Measurements from ENCODE around the gene OTULIN.

DNA sequence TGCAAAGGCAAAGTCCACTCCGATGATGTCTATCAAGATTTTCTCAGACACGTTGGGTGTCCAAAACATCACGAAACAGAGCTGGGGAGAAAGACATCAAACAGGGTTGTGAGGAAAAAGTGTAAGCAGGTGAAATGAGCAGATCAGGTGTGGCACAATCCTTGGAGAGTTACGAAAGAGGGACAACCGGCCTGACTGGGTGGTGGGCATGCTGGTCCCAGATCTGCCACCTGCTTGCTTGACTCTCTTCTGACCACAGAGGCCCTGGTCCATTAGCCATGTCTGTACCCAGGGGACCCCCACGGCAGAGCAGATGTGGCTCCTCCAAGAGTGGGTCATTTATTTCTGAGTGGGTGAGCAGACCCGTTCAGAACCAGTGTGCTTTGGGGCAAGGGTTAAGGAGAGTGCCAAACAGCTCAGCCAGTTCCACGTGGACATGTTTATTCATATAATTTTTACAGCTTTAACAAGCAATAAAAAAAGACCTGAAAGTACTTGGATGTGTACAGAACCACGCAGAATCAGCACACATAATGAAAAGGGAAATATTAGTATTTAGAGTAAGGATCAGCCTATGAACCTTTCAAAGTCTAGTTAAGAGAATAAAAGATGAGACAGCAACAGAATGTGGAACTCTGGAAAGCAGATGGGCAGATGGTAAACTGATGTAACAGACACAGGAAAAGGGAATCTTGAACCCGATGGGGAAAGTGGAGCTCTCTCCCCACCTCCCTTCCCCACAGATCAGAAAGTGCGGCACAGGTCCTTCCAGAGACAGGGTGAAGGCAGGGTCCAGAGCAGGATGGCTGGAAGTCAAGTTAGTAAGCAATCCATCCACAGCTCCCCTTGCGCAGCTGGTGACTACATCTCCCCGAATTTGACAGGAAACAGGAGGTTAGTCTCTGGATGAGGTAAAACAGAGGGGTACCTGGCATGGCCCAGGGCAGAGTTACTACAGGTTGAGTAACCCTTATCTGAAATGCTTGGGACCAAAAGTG is 52.5 kb downstream of the OTULIN start:
- TF ChIP-seq CTCF (IDR thresholded peaks at IDR 0.05; ENCODE audit: low read length) = no peak
- TF ChIP-seq EZH2 (IDR thresholded peaks at IDR 0.05; ENCODE audit: borderline replicate concordance, low read length) = no peak
